ENCODE results near the gene PPFIBP2. TPM values are rescaled to one million over a fixed set of nuclear protein-coding genes. Genes with fewer than 3 reads are reported as not detected.

PPFIBP2 gene
- total and polyA plus RNA-seq, 10 of the 15 experiments (the other 5 are each of a cell fraction or from before 2014, with no cell fraction given) = 17.3 to 56.3 (median 39.2) TPM

- RAD21 ChIA-PET (ENCODE audit: unreplicated experiment) = interaction anchor here (0.6 to 0.8 kb wide), 2 partner anchors 29 to 58 kb away, joined by 3 read pairs; no protein-coding TSS in a partner anchor
- Histone ChIP-seq H3K4me1 (ENCODE audit: control insufficient read depth, insufficient read depth, low read length) (peaks cover 23% of the 10 kb centered on the region), H3K27me3 (replicated peaks in 1 of 2; ENCODE audit: control insufficient read depth in 2 of 2, insufficient read depth in 2 of 2, low read length in 1 of 2) (no peaks in the 10 kb centered on the region), H3K4me3 (no peak overlapping the region), H3K79me2 (ENCODE audit: control insufficient read depth, insufficient read depth, low read length) (peaks cover under 1% of the 10 kb centered on the region), H3K9ac (ENCODE audit: control insufficient read depth, insufficient read depth, low read length) (no peak overlapping the region), H2AFZ (ENCODE audit: control insufficient read depth, low read depth, low read length) (no peak overlapping the region), H3K4me2 (ENCODE audit: control insufficient read depth, insufficient read depth) (no peak overlapping the region), H3K27ac (ENCODE audit: control insufficient read depth, insufficient read depth) (no peak overlapping the region), H4K20me1 (ENCODE audit: control insufficient read depth, insufficient read depth) (peaks cover 2% of the 10 kb centered on the region; the same call in 1 of the 2 replicates), H3K36me3 (ENCODE audit: control insufficient read depth in 2 of 2, insufficient read depth in 2 of 2, low read length in 1 of 2) (peaks cover 11 to 18% of the 10 kb centered on the region in 2 experiments; a peak in 3 of 4 replicates), H3K9me3 (replicated peaks; ENCODE audit: control insufficient read depth, insufficient read depth, low read length) (no peaks in the 10 kb centered on the region; the same call in 2 of the 3 replicates)
- SMC1A ChIA-PET (ENCODE audit: uncharacterized antibody, unreplicated experiment) = interaction anchor here (1.3 to 2.9 kb wide), 2 partner anchors 11 to 114 kb away, joined by 5 to 21 read pairs; no protein-coding TSS in a partner anchor
- no peak for TF ChIP-seq IKZF2 (IDR thresholded peaks at IDR 0.05)
- no peak for ATAC-seq
- no peak for DNase-seq (ENCODE audit: low read depth, low spot score)
- POLR2A ChIA-PET = interaction anchor here (1.0 to 1.7 kb wide), 2 partner anchors 11 to 52 kb away, joined by 3 to 4 read pairs; no protein-coding TSS in a partner anchor
- intact Hi-C loops (cut with micrococcal nuclease; ENCODE audit: unreplicated experiment) = no loop called here
- no TSS peak for BruUV-seq (replicated peaks)
- in situ Hi-C loops (cut with MboI) = no loop called here
- CTCF ChIA-PET = interaction anchor here (1.0 to 2.4 kb wide), 4 partner anchors 9 to 99 kb away, joined by 3 to 15 read pairs (median 4); no protein-coding TSS in a partner anchor
- no peak for FAIRE-seq
Observed at GRCh38 chr11:7573193-7573557, 59.4 kb downstream of the PPFIBP2 start.

- ChIA-PET CTCF (interaction anchor here (1.0 to 2.4 kb wide), 5 partner anchors 9 to 117 kb away, joined by 3 to 6 read pairs (median 4); no protein-coding TSS in a partner anchor), POLR2A (interaction anchor here (1.0 kb wide), 1 partner anchor 10 kb away, joined by 3 read pairs; no protein-coding TSS in a partner anchor), SMC1A (ENCODE audit: uncharacterized antibody, unreplicated experiment) (interaction anchor here (1.3 kb wide), 1 partner anchor 113 kb away, joined by 5 read pairs; no protein-coding TSS in a partner anchor), RAD21 (ENCODE audit: unreplicated experiment) (interaction anchor here (0.6 to 0.8 kb wide), 4 partner anchors 28 to 62 kb away, joined by 3 read pairs; no protein-coding TSS in a partner anchor)
- H4K20me1 ChIP-seq (ENCODE audit: control insufficient read depth, insufficient read depth) = peaks cover 2% of the 10 kb centered on the region; the same call in 1 of the 2 replicates
- H3K27me3 ChIP-seq (replicated peaks in 1 of 2; ENCODE audit: control insufficient read depth in 2 of 2, insufficient read depth in 2 of 2, low read length in 1 of 2) = no peaks in the 10 kb centered on the region
- no peak overlapping the region for H3K4me2 ChIP-seq (ENCODE audit: control insufficient read depth, insufficient read depth)
- BruUV-seq (replicated peaks) = no TSS peak
- intact Hi-C loops (cut with micrococcal nuclease; ENCODE audit: unreplicated experiment) (no loop called here), in situ Hi-C loops (cut with MboI) (no loop called here)
- H3K4me3 ChIP-seq = no peak overlapping the region
- FAIRE-seq = no peak
- no peak for DNase-seq (ENCODE audit: low read depth, low spot score)
- peaks cover 2% of the 10 kb centered on the region for H3K79me2 ChIP-seq (ENCODE audit: control insufficient read depth, insufficient read depth, low read length)
- 93% methylated on average over 9 of the region's 9 CpGs for WGBS (ENCODE audit: insufficient coverage, insufficient replicate concordance, low lambda C conversion rate, missing lambda C conversion rate)
- TF ChIP-seq HDAC2 (IDR thresholded peaks at IDR 0.05) = no peak
- no peak for TF ChIP-seq SMAD5 (IDR thresholded peaks at IDR 0.05; ENCODE audit: low read depth)
- TF ChIP-seq, protein P1, sequence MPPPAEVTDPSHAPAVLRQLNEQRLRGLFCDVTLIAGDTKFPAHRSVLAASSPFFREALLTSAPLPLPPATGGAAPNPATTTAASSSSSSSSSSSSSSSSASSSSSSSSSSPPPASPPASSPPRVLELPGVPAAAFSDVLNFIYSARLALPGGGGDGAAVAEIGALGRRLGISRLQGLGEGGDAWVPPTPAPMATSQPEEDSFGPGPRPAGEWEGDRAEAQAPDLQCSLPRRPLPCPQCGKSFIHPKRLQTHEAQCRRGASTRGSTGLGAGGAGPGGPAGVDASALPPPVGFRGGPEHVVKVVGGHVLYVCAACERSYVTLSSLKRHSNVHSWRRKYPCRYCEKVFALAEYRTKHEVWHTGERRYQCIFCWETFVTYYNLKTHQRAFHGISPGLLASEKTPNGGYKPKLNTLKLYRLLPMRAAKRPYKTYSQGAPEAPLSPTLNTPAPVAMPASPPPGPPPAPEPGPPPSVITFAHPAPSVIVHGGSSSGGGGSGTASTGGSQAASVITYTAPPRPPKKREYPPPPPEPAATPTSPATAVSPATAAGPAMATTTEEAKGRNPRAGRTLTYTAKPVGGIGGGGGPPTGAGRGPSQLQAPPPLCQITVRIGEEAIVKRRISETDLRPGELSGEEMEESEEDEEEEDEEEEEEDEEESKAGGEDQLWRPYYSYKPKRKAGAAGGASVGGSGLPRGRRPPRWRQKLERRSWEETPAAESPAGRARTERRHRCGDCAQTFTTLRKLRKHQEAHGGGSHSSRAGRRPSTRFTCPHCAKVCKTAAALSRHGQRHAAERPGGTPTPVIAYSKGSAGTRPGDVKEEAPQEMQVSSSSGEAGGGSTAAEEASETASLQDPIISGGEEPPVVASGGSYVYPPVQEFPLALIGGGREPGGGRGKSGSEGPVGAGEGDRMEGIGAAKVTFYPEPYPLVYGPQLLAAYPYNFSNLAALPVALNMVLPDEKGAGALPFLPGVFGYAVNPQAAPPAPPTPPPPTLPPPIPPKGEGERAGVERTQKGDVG (CRISPR knock-in tag; IDR thresholded peaks at IDR 0.05) = no peak
- TF ChIP-seq ETV6 (conservative IDR thresholded peaks at IDR 0.05 in 1 of 2, IDR thresholded peaks at IDR 0.05 in 1 of 2; ENCODE audit: borderline replicate concordance in 1 of 2, low read depth in 1 of 2) = no peak
- no peak for TF ChIP-seq CHD2 (IDR thresholded peaks at IDR 0.05; ENCODE audit: borderline replicate concordance, low read depth, low read length)
- no peak for TF ChIP-seq MEF2B (IDR thresholded peaks at IDR 0.05; ENCODE audit: partially characterized antibody, poor library complexity, severe bottlenecking)
- H2AFZ ChIP-seq (ENCODE audit: control insufficient read depth, low read depth, low read length) = no peak overlapping the region
- H3K27ac ChIP-seq (ENCODE audit: control insufficient read depth, insufficient read depth) = no peak overlapping the region
- H3K4me1 ChIP-seq (ENCODE audit: control insufficient read depth, insufficient read depth, low read length) = peaks cover 29% of the 10 kb centered on the region
- no peak overlapping the region for H3K9ac ChIP-seq (ENCODE audit: control insufficient read depth, insufficient read depth, low read length)
- no peaks in the 10 kb centered on the region for H3K9me3 ChIP-seq (replicated peaks; ENCODE audit: control insufficient read depth, insufficient read depth, low read length)
- peaks cover 11 to 14% of the 10 kb centered on the region in 2 experiments; a peak in 3 of 4 replicates for H3K36me3 ChIP-seq (ENCODE audit: control insufficient read depth in 2 of 2, insufficient read depth in 2 of 2, low read length in 1 of 2)
- ATAC-seq = no peak
Observed at GRCh38 chr11:7573558-7574296, 59.9 kb downstream of the PPFIBP2 start.

Measured in GM12878 (cell line).